ENCODE data around the gene DNAJA4. TPM values are rescaled to one million over a fixed set of nuclear protein-coding genes. Genes with fewer than 3 reads are reported as not detected.

Gene DNAJA4
- total and polyA plus RNA-seq, 9 of the 15 experiments (the other 6 are each of a cell fraction or from before 2014, with no cell fraction given), result 0.11 to 1.0 (median 0.16) TPM; not detected in 4

GRCh38 chr15:78274994-78275393 lies 10.6 kb downstream of the DNAJA4 start:
- Histone ChIP-seq H3K9me3 (replicated peaks; ENCODE audit: control insufficient read depth, insufficient read depth, low read depth, low read length) (no peaks in the 10 kb centered on the region), H3K4me2 (ENCODE audit: insufficient read depth, low read length) (no peak overlapping the region), H3K9ac (ENCODE audit: insufficient read depth in 1 of 2, low read depth in 2 of 2, low read length in 2 of 2) (no peak overlapping the region), H3K27me3 (ENCODE audit: control insufficient read depth in 2 of 2, insufficient read depth in 2 of 2, low read length in 2 of 2) (no peaks in the 10 kb centered on the region), H3K36me3 (ENCODE audit: control insufficient read depth, insufficient read depth, low read length) (peaks cover 11% of the 10 kb centered on the region; the same call in 2 of the 3 replicates), H3K4me1 (replicated peaks in 1 of 2; ENCODE audit: control insufficient read depth in 2 of 2, insufficient read depth in 2 of 2, low read length in 2 of 2) (peaks cover 20 to 28% of the 10 kb centered on the region in 2 experiments), H2AFZ (ENCODE audit: low read depth, low read length) (no peak overlapping the region), H3K27ac (ENCODE audit: extremely low read depth, low read depth, low read length) (no peak overlapping the region), H4K20me1 (replicated peaks; ENCODE audit: control insufficient read depth, insufficient read depth, low read length) (no peaks in the 10 kb centered on the region), H3K79me2 (ENCODE audit: control insufficient read depth, insufficient read depth, low read length) (no peaks in the 10 kb centered on the region), H3K9me1 (ENCODE audit: control insufficient read depth, insufficient read depth, low read length) (no peaks in the 10 kb centered on the region), H3K4me3 (no peak overlapping the region)
- ATAC-seq (no peak), DNase-seq (ENCODE audit: extremely low read depth in 1 of 4, low spot score in 3 of 4) (no peak), FAIRE-seq (no peak)
- BruUV-seq (replicated peaks), result no TSS peak
- 86% methylated on average over 5 of the region's 5 CpGs for WGBS (ENCODE audit: insufficient coverage, low coverage, missing lambda C conversion rate)
- intact Hi-C loops (cut with micrococcal nuclease), result no loop called here
- in situ Hi-C loops (cut with MboI), result no loop called here
- POLR2A ChIA-PET, result interaction anchor here (1.6 to 2.2 kb wide), 2 partner anchors 18 to 24 kb away, joined by 5 to 9 read pairs; partner anchors contain the start of gene SKIC8
- CTCF ChIA-PET (ENCODE audit: low intra/inter-chr PET ratio), result no interaction called here
- no peak for TF ChIP-seq PURB (CRISPR knock-in tag; IDR thresholded peaks at IDR 0.05; ENCODE audit: low read depth)
- TF ChIP-seq NCOA4 (IDR thresholded peaks at IDR 0.05; ENCODE audit: partially characterized antibody), result no peak
- TF ChIP-seq, protein P1, sequence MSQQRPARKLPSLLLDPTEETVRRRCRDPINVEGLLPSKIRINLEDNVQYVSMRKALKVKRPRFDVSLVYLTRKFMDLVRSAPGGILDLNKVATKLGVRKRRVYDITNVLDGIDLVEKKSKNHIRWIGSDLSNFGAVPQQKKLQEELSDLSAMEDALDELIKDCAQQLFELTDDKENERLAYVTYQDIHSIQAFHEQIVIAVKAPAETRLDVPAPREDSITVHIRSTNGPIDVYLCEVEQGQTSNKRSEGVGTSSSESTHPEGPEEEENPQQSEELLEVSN (IDR thresholded peaks at IDR 0.05; ENCODE audit: borderline replicate concordance in 1 of 2, extremely low read depth in 1 of 2, insufficient read depth in 1 of 2, insufficient read length in 1 of 2, low read depth in 1 of 2, low read length in 1 of 2, poor library complexity in 1 of 2, severe bottlenecking in 1 of 2), result no peak
- no peak for TF ChIP-seq ZNF184 (CRISPR knock-in tag; IDR thresholded peaks at IDR 0.05)
- TF ChIP-seq ZNF165 (CRISPR knock-in tag; IDR thresholded peaks at IDR 0.05; ENCODE audit: borderline replicate concordance), result no peak
- TF ChIP-seq MXI1 (IDR thresholded peaks at IDR 0.05; ENCODE audit: low read depth, low read length), result no peak
- no peak for TF ChIP-seq ZNF311 (CRISPR knock-in tag; IDR thresholded peaks at IDR 0.05)
- TF ChIP-seq SRSF7 (optimal IDR thresholded peaks at IDR 0.05; ENCODE audit: low read depth, low read length), result no peak
- no peak for TF ChIP-seq ARID4B (CRISPR knock-in tag; IDR thresholded peaks at IDR 0.05)
- TF ChIP-seq LEF1 (IDR thresholded peaks at IDR 0.05), result no peak
- no peak for TF ChIP-seq MXD1 (CRISPR knock-in tag; IDR thresholded peaks at IDR 0.05; ENCODE audit: borderline replicate concordance, poor library complexity, severe bottlenecking)
- TF ChIP-seq KDM4B (IDR thresholded peaks at IDR 0.05; ENCODE audit: borderline replicate concordance in 2 of 2, low read depth in 1 of 2), result no peak
- TF ChIP-seq BHLHE40 (IDR thresholded peaks at IDR 0.05; ENCODE audit: low read length), result no peak
- TF ChIP-seq ZNF175 (CRISPR knock-in tag; IDR thresholded peaks at IDR 0.05; ENCODE audit: low read depth), result no peak
- TF ChIP-seq, protein P2, sequence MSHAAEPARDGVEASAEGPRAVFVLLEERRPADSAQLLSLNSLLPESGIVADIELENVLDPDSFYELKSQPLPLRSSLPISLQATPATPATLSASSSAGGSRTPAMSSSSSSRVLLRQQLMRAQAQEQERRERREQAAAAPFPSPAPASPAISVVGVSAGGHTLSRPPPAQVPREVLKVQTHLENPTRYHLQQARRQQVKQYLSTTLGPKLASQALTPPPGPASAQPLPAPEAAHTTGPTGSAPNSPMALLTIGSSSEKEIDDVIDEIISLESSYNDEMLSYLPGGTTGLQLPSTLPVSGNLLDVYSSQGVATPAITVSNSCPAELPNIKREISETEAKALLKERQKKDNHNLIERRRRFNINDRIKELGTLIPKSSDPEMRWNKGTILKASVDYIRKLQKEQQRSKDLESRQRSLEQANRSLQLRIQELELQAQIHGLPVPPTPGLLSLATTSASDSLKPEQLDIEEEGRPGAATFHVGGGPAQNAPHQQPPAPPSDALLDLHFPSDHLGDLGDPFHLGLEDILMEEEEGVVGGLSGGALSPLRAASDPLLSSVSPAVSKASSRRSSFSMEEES (CRISPR knock-in tag; IDR thresholded peaks at IDR 0.05), result no peak

All from K562 (cell line).